Measurements from ENCODE around the gene LRRC4C.

DNA sequence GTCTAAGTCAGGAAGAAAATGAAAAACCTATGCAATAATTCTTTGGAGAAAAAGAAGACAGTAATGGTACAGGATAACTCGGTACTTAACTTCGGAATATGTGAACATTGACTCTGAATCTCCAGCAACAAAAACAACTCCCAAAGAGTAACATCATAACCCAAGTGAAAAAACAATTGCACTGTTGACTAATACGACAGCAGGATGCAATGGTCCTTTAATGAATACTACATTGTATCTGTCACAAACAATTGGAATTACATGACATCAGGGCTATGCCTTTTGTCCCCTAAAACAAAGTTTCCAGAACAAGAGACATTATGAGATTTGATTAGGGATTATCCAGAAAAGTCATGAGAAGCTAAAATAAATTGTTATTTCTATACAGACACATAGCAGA lies 1065.9 kb downstream of the LRRC4C start:
- TF ChIP-seq TEAD4 (IDR thresholded peaks at IDR 0.05) (no peak), YY1 (IDR thresholded peaks at IDR 0.05; ENCODE audit: low read depth) (no peak), EGR1 (IDR thresholded peaks at IDR 0.05) (no peak), FOXM1 (IDR thresholded peaks at IDR 0.05; ENCODE audit: borderline replicate concordance, low read depth) (no peak)
